Kidney (tissue), 14 donors: ENCODE results near the gene ABLIM1. TPM values are rescaled to one million over a fixed set of nuclear protein-coding genes. Genes with fewer than 3 reads are reported as not detected.

Experiments
- DNase-seq, 5 donors: peaks; one replicate each; pipeline ENCODE4 v3.0.0-alpha.2; 2013 to 2020
- FAIRE-seq: peaks from 2 replicates; lab custom pipeline; 2012; peaks lifted over from hg19 to GRCh38; lab: Jason Lieb, UNC
- H3K27ac ChIP-seq, 2 donors: one replicate each; pipeline ENCODE4 v1.7.0; 2013; ENCODE audit warnings: low read depth in 2 of 2, low read length in 2 of 2, inconsistent platforms in 1 of 2
- H3K27me3 ChIP-seq: one replicate; pipeline ENCODE4 v1.7.1; 2013; ENCODE audit warnings: low read length, inconsistent platforms; ENCODE audit not compliant: control insufficient read depth, insufficient read depth
- H3K36me3 ChIP-seq, 3 donors: one replicate each; pipeline versions ENCODE4 v1.7.0 to v1.7.1; 2013; ENCODE audit warnings: low read length in 3 of 3, control low read depth in 1 of 3, inconsistent platforms in 1 of 3; ENCODE audit not compliant: insufficient read depth in 3 of 3, control insufficient read depth in 2 of 3
- H3K4me1 ChIP-seq, 3 donors: one replicate each; pipeline versions ENCODE4 v1.7.0 to v1.7.1; 2013; ENCODE audit warnings: low read length in 3 of 3, inconsistent platforms in 1 of 3, low read depth in 1 of 3; ENCODE audit not compliant: control insufficient read depth in 2 of 3, insufficient read depth in 2 of 3
- H3K4me3 ChIP-seq, 3 donors: one replicate each; pipeline versions ENCODE4 v1.7.0 to v1.8.1; 2013; ENCODE audit warnings: low read length in 3 of 3, control low read depth in 1 of 3, inconsistent platforms in 1 of 3
- H3K9ac ChIP-seq, 3 donors: one replicate each; pipeline versions ENCODE4 v1.7.0 to v1.7.1; 2013; ENCODE audit warnings: low read length in 3 of 3, control low read depth in 1 of 3, inconsistent platforms in 1 of 3
- H3K9me3 ChIP-seq, 3 donors: one replicate each; pipeline versions ENCODE4 v1.7.0 to v1.7.1; 2013; ENCODE audit warnings: low read length in 3 of 3, control low read depth in 1 of 3, inconsistent platforms in 1 of 3; ENCODE audit not compliant: control insufficient read depth in 2 of 3, insufficient read depth in 1 of 3
- CTCF ChIP-seq: IDR thresholded peaks from 3 replicates; pipeline ENCODE4 v1.5.1; 2012; ENCODE audit warnings: mild to moderate bottlenecking, moderate library complexity, borderline replicate concordance; ENCODE audit not compliant: insufficient read depth; ENCODE audit errors: extremely low read depth
- intact Hi-C: fragments of 100-400 bp; cut with DNase I; formaldehyde crosslinking; loops from one replicate; pipeline ENCODE4 v1.11.1; 2022
- polyA plus RNA-seq: library from polyadenylated mRNA; stranded (reverse); fragments of 350-450 nt; fragmentation: Illumina TruSeq; extraction: RNeasy Lipid Tissue Mini Kit (QIAGEN cat#74804); gene quantifications from one replicate; pipeline ENCODE4 v1.2.3, GENCODE V29; 2014; ENCODE audit warnings: low read depth, low replicate concordance; ENCODE audit not compliant: insufficient read depth
- total RNA-seq: library from RNA; stranded (reverse); fragmentation: NEBNext Ultra II Directional; extraction: Animal tissue kit (Norgen Biotek cat#: 25700); gene quantifications from one replicate; pipeline ENCODE4 v1.2.1, GENCODE V29; 2021
- donor health status: control.
- donor health status: control.
- donor health status: control.
- donor health status: control.
- donor health status: control.
- donor health status: DM: yes; HTN: yes; CAD: no.
- donor health status: Normal renal cell carcinoma (clear cell type).

Gene ABLIM1
- total and polyA plus RNA-seq, 2 donors from 2014 or later = 32.3 to 158 TPM

- FAIRE-seq (no peak), DNase-seq (no peak)
- peaks cover 0 to 4% (median 0%) of the 10 kb centered on the region in 3 donors for H3K36me3 ChIP-seq
- no peaks in the 10 kb centered on the region for H3K9me3 ChIP-seq
- TF ChIP-seq CTCF = no peak
- intact Hi-C loops = no loop called here
- peak overlapping the region; percentile 54 to 82 for H3K27ac ChIP-seq
- peak overlapping the region in 1 of 3 donors; percentile 5 for H3K9ac ChIP-seq
- H3K4me3 ChIP-seq = no peak overlapping the region
- H3K4me1 ChIP-seq = peaks cover 0 to 27% (median 3%) of the 10 kb centered on the region in 3 donors
- H3K27me3 ChIP-seq = no peaks in the 10 kb centered on the region
These were observed 97.9 kb downstream of the ABLIM1 start for GRCh38 chr10:114560144-114560543.

GRCh38 chr10:114559636-114560035, 98.4 kb downstream of the ABLIM1 start:
- H3K27me3 ChIP-seq = no peaks in the 10 kb centered on the region
- DNase-seq = no peak
- peak overlapping the region; percentile 42 to 59 for H3K27ac ChIP-seq
- no peak overlapping the region for H3K4me3 ChIP-seq
- H3K36me3 ChIP-seq = no peaks in the 10 kb centered on the region
- no peak for FAIRE-seq
- intact Hi-C loops = no loop called here
- no peaks in the 10 kb centered on the region for H3K9me3 ChIP-seq
- no peak for TF ChIP-seq CTCF
- H3K4me1 ChIP-seq = peaks cover 0 to 27% (median 3%) of the 10 kb centered on the region in 3 donors
- H3K9ac ChIP-seq = peak overlapping the region in 1 of 3 donors; percentile 5

- DNase-seq (no peak), FAIRE-seq (no peak)
These were observed 100.2 kb downstream of the ABLIM1 start for GRCh38 chr10:114557854-114558253.

More at GRCh38 chr10:114557854-114558253, 100.2 kb downstream of the ABLIM1 start:
- Histone ChIP-seq H3K4me3 (no peak overlapping the region), H3K36me3 (no peaks in the 10 kb centered on the region), H3K27me3 (no peaks in the 10 kb centered on the region), H3K9me3 (no peaks in the 10 kb centered on the region), H3K27ac (no peak overlapping the region), H3K4me1 (peaks cover 0 to 27% (median 3%) of the 10 kb centered on the region in 3 donors), H3K9ac (no peak overlapping the region)
- intact Hi-C loops = no loop called here
- TF ChIP-seq CTCF = no peak
